GM18526 (cell line): ENCODE measurements around the gene AMMECR1.

Source experiments
- POLR2A ChIP-seq: IDR thresholded peaks from 3 replicates; pipeline ENCODE4 v1.6.1; 2011; ENCODE audit not compliant: insufficient read length; ENCODE audit errors: extremely low read depth

Gene AMMECR1

GRCh38 chrX:110226931-110227330, 91.0 kb downstream of the AMMECR1 start:
- no peak for TF ChIP-seq POLR2A

- TF ChIP-seq POLR2A, result no peak
Observed at GRCh38 chrX:110224926-110225617, 92.8 kb downstream of the AMMECR1 start.

DNA sequence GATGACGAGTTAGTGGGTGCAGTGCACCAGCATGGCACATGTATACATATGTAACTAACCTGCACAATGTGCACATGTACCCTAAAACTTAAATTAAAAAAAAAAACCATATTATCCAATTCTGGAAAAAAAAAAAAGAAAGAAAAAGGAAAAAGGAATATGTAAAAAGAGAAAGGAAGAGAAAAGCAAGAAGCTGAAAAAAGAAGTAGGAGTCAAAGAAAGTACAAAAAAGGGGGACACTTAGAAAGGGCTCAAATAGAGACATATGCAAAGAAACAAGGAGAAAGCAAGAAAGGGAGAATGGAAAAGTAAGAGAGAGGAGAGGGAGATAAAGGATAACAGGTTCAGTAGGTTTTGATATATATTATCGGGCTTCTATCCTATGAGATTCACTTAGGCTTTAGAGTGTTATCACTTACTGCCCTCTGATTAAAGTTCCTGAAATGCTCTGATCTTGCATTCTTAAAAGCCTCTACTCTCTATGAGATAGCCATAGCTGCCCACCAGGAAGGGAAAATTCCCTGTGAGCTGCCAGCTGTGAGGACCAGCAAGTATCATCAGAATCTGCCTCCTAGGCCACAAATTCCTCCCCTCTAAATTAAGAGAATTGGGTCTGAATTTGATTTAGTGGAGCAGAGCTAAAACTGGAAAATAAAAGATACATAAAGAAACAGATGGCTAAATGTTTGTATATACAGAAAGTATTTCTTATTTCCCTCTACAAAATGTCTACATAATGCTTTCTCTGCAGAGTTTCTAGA, 95.2 kb downstream of the AMMECR1 start:
- no peak for TF ChIP-seq POLR2A

- TF ChIP-seq POLR2A, result no peak
Observed at GRCh38 chrX:110219920-110220319, 98.0 kb downstream of the AMMECR1 start.

GRCh38 chrX:110218591-110218990, 99.3 kb downstream of the AMMECR1 start:
- TF ChIP-seq POLR2A, result no peak

DNA sequence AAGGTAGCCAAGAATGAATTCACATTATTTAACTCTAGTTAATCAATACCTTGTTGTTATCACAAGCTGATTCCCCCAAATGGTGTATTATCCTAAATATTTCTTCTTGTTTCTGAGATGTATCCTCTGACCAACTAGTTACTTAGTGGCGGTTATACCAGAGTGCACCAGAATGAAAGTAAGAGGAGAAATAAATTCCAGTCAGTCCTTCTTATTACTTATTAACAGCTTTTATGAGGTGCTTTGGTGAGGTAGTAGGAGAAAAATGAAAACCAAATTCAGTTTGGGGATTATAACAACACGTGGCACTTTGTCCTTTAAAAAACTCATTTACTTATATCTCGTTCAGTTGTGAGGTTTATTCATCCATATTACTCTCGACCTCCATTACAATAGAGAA, 101.9 kb downstream of the AMMECR1 start:
- TF ChIP-seq POLR2A, result no peak

GRCh38 chrX:110215411-110215810, 102.5 kb downstream of the AMMECR1 start:
- TF ChIP-seq POLR2A, result no peak

DNA sequence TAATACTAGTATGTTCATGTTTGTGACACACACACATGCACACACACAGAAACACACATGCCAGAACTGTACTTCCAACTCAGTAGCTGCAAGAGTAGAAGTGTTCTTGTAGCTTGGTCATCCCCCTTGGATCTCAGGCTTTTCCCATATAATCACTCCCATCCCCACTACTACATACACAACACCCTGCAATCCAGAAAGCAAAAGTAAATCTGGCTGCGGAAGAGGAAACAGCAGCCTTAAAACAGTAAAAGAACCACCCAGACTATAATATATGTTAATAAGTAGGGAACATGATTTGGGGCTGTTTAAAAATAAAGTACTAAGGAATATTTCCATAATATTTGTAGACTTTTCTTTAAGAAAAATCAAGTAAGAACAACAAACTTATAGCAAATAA, 103.2 kb downstream of the AMMECR1 start:
- TF ChIP-seq POLR2A, result no peak

GRCh38 chrX:110213183-110213582, 104.7 kb downstream of the AMMECR1 start:
- no peak for TF ChIP-seq POLR2A

DNA sequence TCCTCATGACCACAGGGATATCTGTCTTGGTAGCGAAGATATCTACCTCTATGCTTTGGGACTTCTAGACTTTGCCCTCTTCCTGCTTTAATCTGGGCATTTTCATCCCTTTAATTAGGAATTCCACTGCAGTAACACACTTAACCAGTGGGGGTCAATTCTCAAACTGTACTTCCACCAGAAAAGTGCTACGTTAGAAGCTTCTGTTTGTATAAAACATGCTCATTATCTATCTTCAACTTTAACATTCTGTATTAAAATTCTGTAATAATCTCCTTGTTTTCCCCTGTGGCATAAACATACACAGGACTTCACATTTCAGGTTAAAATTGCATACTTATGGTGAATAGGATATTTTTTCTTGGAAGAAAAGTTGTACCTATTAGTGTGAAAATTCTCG, 105.6 kb downstream of the AMMECR1 start:
- TF ChIP-seq POLR2A, result no peak

DNA sequence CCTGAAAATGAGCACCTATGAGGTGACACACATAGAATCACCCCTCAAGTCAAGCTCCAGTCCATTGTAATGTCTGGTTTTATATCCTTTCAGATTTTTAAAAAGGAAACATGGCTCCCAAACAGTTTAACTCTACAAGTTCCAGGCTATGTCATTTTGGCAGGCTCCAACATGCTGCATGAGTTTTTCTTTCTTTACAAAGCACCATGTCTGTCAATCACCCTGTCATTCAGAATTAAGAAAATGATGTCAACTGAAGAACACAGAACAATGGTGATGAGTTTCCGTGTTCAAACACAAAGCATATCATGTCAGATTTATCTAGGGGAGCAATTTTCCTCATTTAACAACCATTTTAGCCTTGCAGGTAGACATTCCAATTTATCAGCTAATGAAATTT, 106.5 kb downstream of the AMMECR1 start:
- TF ChIP-seq POLR2A, result no peak

DNA sequence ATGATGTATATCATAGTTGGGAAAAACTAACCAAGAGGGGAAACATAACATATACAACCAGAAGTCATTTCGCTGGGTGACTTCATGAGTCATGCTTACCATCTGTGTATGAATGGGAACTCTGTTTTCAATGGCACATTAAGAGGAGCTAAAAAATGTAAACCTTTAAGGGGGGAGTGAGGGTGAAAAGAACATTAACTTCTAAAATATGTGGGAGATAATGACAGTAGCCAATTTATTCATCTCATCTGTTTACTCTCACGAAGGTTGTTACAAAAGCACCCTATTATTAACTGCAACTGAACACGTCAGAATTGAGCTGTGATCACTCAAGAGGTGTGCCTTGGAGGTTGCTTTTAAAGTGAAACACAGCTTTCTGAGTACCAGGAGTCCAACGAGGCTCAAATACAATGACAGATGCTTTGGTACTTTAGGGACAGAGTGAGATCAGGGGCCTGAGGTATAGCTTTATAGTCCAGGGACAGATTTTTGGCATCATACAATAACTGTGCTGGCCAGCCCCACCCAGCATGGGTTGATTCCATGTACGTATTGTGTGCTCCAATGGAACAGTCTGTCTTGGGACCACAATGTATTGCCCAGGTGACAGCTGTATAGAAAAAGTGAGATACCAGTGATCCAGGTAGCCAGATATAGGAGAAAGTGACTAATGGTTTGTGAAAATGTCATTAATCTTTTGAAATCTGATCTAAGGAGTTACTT, 107.3 kb downstream of the AMMECR1 start:
- no peak for TF ChIP-seq POLR2A

GRCh38 chrX:110208092-110208491, 109.8 kb downstream of the AMMECR1 start:
- no peak for TF ChIP-seq POLR2A

- no peak for TF ChIP-seq POLR2A
Observed at GRCh38 chrX:110204986-110205385, 112.9 kb downstream of the AMMECR1 start.

DNA sequence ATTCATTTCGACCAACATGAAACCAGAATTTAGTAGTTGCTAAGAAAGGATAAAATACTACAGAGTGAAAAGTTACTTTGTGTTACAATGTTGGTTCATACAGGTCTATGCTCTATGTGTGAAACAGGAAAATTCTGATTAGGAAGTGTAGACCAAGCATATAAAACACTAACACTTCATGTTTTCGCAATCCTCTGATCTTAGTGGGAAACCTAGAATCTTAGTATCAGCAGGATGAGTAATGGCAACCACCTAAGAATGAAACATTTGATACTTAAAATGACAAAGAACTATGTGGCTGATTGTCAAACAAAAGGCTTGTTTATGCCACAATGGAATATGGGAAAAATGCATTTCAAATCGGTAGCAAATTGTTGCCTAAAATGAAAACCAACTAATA, 116.1 kb downstream of the AMMECR1 start:
- TF ChIP-seq POLR2A, result no peak

DNA sequence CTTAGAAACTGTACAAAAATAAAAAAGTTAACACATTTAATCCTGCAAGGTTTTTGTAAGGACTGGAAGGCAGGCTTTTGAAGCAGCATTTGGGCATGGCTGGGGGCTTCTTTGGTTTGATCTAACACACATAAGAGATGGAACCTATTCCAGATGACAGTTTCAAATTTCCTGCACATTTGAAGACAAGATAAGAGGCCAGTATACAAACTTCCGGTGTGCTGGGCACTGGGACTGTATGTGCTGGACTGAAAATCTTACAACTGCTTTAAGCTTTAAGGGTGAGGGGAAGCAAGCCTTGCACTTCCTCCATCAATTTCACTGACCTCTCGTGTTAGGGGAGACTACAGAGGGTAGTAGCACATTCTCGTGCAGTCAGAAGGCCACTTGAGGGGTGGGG, 122.9 kb downstream of the AMMECR1 start:
- TF ChIP-seq POLR2A, result no peak
